ENCODE measurements around the gene GUCY1A1.

The GUCY1A1 gene

DNA sequence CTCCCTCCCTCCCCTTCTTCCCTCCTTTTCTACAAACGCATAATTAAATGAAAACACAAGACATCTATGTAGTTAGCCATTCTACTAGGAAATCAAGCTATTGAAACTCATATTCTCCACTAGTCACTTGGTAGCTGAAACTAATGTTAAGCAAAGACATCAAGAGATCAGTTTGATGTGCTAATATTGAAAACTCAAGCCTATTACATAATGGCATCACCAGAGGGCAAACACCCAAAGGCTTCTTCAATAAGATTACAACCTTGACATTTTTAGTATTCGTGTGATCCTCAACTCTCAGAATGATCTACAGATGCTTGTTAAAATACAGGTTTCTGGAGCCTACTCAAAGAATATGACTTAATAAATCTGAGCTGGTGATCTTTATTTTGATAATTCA lies 6.2 kb upstream of the GUCY1A1 start:
- no peak for DNase-seq

DNA sequence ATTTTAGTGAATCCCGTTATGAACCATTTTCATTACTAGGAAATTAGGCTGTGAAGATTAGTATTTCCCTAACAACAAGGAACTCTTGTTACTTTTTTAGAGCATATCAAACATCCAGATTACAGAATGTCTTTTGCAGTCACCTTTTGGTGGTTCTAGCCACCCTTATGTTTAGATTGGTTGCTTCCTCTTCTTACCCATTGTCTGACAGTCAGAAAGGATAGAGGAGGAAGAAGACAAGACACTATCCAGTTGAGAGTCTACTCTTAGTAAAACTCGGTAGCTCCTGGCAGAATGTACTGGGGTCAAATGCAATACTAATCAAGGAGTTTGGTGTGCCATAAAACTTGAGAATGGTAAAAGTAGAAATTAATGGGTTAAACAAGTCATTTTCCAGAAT lies 1.6 kb upstream of the GUCY1A1 start:
- no peak for DNase-seq

GRCh38 chr4:155667222-155667567 lies 547 bp downstream of the GUCY1A1 start:
- no peak for DNase-seq

DNA sequence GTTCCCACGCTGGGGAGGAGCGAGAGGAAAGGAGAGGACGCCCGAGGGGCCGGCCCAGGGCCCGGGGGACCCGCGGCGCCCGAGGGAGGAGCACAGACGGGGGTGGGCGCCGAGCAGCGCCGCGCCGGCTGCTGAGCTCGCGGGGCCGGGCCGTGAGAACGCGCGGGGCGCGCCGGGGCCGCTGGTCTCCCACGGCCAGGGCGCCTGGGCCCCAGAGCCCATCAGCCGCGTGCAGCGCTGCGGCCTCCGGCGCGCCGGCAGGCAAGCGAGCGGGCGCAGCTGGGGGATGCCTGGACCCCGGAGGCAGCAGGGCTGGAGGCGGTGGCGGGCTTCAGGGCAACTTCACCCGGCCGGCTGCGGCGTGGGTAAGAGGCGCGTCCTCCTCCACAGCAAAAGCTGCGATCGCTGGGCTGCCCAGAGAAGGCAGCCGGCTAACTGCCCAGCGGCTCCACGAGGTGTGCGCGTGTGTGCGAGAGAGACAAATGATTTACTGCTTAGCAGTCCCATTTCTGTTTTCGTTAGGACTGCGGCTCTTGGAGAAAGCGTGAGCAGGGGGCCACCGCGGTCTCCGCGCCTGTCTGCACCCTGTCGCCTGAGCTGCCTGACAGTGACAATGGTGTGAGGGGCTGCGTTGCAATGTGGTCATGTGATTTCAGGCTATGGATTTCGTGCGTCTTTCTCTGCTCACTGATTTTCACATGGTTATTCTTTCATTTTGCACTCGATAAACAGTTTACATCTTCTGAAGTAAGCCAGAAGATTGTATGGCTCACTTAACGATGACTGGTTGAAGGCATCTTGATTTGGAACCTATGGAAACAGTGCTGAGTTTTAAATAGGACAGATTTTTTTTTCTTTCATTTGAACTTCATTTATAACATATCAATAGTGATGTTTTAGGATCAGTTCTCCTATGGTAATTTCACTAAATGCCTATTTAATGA lies 1.2 kb downstream of the GUCY1A1 start:
- no peak for DNase-seq

DNA sequence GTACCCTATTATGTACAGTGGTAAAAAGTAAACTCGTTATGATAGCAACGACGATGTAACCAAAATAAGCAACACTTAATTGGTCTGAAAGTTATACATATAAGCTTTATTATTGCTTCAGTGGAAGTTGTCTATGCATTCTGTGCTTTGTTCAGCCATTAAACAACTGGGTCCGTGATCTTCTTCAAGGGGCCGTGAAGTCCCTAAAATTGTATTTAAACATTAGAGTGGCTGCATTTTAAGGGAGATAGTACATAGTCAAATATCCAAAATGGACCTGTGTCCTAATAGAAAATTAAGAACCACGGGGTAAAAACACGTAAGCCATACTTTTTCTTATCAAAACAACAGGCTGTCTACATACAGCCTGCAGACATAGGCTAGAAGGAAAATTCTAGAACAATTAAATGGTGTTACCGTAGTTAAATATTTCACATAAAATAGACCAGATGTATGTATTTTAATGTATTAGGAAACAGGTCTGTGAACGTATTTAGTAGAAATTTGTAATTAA lies 2.1 kb downstream of the GUCY1A1 start:
- DNase-seq = no peak

DNA sequence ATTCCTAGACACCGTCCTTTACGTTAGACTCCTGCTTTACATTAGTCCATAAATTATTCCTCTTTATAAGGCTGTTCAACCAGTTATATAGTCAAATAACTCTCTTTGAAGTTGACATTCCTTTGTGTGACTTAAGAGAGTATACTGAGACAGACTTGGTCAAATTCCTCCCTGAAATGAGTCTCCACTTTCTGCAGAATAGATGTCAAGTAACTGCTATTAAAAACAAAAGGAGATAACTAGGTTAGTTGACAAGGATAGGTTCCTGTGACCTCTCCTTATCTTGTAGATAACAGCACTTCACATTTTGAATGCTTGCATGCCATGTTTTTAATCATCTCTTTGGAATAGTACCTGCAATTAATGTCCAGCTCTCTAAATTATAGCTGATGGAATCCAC lies 5.7 kb downstream of the GUCY1A1 start:
- DNase-seq = no peak

DNA sequence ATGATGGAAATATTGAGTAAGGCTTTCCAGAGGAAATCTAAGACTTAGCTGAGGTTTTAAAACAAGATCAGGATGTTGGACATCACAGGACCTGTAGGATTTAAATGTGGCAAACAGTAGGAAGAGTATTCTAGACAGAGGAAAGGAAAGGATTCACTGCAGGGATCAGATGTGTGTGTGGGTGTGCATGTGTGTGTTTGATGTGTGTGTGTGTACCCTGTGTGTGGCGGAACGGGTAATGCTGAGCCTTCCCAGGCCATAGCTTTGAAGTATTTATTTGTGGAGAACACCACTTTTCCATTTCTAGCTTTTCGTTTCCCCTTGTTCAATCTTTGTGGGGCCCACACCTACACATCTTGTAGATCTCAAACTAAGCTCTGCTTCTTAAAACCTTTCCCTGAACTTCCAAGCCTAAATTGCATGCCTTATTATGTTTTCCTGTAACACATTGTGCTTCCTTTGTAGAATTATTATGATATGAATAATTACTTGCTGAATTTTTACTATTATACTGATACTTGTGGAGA lies 6.9 kb downstream of the GUCY1A1 start:
- DNase-seq = no peak

- DNase-seq = no peak
Measured at GRCh38 chr4:155674669-155675071, 8.0 kb downstream of the GUCY1A1 start.

GRCh38 chr4:155675709-155676429 lies 9.2 kb downstream of the GUCY1A1 start:
- no peak for DNase-seq

GRCh38 chr4:155676430-155676825 lies 9.8 kb downstream of the GUCY1A1 start:
- no peak for DNase-seq

GRCh38 chr4:155678011-155678410 lies 11.4 kb downstream of the GUCY1A1 start:
- DNase-seq = no peak

DNA sequence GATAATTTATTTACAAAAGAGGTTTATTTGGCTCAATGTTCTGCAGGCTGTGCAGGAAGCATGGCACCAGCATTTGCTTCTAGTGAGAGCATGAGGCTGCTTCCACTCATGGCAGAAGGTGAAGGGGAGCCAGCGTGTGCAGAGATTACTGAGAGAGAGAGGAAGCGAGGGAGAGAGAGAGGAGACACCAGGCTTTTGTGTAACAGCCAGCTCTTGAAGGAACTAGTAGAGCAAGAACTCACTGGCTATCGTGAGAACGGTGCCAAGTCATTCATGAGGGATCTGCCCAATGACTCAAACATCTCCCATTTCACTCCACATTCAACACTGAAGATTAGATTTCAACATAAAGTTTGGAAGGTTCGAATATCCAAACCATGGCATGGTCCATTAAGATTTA lies 12.7 kb downstream of the GUCY1A1 start:
- no peak for DNase-seq

DNA sequence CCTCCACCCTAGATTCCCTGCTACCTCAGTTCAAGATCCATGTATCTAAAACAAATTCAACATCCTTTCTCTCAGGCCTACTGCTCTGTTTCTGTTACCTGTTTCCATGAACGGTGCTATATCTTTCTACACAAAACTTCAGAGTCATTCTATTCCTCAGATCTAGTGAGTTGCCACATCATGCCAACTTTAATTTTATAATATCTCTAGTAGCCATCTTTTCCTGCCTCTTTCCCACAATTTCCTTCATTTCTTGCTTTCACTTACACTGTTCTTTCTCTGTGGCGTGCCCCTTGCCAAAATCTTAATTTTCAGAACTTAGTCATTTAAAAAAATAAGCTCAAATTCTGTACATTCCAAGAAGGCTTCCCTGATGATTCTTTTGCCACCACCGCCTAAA lies 15.2 kb downstream of the GUCY1A1 start:
- no peak for DNase-seq

DNA sequence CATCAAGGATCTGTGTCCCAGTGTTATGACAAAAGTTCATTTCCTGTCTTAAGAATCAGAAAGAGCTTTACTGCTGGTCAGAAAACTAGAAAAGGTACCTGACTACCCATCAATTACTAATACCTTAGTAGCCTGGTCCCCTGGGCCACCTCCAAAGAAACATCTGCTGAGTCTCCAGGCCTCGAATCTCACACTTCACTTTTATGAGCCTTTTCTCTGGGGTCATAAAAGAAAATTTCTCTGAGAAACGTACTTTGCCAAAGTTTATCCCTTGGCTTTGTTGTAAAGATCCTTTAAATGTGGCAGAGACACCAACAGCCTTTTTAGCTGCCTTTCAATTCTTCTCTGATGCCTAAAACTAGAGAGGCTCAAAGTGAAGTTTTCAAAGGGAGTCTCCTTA lies 17.8 kb downstream of the GUCY1A1 start:
- DNase-seq = no peak

DNA sequence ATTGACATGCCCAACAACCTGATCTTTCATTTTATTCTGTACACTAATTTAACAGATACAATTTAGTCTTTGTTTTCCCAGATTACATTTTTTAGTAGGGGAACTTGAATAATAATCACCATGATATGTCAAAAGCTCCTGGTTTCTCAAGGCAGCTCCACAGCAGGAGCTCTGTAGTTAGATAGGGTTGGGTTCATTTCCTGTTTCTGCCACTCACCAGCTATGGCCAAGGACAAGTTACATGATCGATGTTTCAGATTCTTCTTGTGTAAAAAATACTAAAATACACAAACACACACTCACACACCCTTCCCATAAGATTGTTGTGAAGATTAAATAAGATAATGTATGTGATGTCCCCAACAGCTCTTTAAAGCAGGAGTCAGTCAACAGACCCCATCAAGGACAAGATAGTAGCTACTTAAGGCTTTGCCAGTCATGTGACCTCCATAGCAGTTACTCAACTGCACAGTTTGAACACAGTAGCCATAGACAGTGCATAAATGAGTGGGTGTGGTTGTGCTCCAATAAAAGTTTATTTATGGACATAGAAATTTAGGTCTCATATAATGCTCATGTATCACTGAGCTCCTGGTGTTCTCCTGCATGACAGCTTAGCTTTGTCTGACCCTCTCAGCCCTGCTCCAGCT lies 18.4 kb downstream of the GUCY1A1 start:
- no peak for DNase-seq

DNA sequence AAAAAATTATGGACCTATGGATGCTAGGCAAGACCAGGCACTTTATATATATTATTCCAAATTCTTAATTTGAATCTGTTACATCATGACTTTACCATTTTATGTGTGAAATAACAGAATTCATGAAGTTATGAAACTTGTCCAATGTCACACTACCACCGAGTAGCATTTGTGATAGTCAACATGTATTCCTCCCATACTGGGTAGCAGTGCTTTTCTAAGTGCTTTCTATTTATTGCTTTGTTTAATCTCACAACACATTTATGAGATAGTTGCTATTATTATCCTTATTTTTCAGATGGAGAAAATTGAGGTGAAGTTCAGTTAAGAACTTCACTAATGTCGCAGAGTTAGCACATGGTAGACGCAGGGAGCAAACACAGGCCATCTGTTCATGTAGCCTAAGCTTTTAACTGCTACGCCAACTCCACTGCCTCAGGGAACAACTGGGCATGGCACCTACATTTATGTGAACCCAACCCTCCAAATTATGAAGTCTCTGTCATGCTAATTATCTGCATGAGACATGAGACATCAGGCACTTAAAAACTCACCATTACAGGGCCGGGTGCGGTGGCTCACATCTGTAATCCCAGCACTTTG lies 20.8 kb downstream of the GUCY1A1 start:
- DNase-seq = no peak

- DNase-seq = no peak
Measured at GRCh38 chr4:155688211-155688610, 21.6 kb downstream of the GUCY1A1 start.

DNA sequence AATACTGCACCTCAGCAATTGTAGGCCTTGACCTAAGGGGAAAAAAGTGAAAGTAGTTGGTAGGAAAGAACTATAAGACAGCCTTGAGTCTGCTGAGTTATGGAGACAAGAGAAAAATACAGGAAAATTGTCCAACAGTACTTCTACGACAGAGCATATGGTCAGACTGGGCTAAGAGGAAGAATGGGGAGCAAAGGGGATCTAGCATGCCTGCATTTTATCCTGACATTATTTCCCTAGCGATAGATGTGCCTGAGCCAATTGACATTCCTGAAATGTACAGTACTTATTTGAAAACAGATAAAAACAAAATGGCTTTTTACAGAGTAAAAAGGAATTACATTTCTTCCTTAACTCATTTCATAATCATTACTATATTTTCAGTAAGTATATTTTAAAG lies 22.2 kb downstream of the GUCY1A1 start:
- no peak for DNase-seq

GRCh38 chr4:155690044-155690837 lies 23.6 kb downstream of the GUCY1A1 start:
- DNase-seq = no peak

GRCh38 chr4:155692361-155692760 lies 25.7 kb downstream of the GUCY1A1 start:
- DNase-seq = no peak

DNA sequence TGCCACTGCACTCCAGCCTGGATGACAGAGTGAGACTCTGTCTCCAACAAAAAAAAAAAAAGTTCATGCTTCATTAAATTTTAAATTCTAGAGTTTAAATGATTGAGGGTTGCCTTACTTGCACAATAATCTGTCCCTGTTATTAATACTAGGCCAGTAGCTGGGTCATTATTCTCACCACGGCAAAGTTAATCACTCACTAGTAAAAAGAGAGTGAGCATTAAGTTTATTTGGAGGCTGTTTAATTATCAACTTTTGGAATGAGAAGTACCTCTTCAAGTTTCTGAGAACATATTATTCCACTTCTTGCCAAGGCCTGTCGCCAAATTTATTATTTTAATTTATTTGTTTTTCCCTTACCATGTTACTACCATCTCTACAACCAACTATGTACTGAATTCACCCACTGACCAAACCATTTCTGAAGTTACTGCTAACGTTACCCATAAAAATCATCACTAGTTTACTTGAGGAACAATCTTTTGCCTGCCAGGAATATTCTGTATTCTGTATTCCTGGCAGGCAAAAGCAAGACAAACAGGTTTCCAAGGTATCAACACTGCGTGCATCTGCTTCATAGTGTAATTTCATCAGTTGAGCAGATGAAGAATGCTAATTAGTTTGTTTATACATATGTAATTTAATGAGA lies 26.5 kb downstream of the GUCY1A1 start:
- no peak for DNase-seq
